GM21367 (cell line): Measurements from ENCODE around the gene MOB3A.
"Not testable (repeated sequence)": the region's sequence is repeated elsewhere in the genome, so short reads cannot be mapped to it uniquely, and the experiment has no call there.

Experiments used
- ATAC-seq: cut with Tn5 transposase; IDR thresholded peaks from one replicate; pipeline ENCODE4 v1.9.1; 2021; ENCODE audit not compliant: unreplicated experiment

Gene MOB3A

GRCh38 chr19:2109046-2109864 lies 13.1 kb upstream of the MOB3A start:
- ATAC-seq: no peak

GRCh38 chr19:2108251-2109016 lies 12.3 kb upstream of the MOB3A start:
- no peak for ATAC-seq

GRCh38 chr19:2103045-2103707 lies 7.0 kb upstream of the MOB3A start:
- no peak for ATAC-seq

GRCh38 chr19:2101417-2102335 lies 5.5 kb upstream of the MOB3A start:
- no peak for ATAC-seq

GRCh38 chr19:2100719-2101061 lies 4.6 kb upstream of the MOB3A start:
- ATAC-seq: no peak

- no peak for ATAC-seq
Measured at GRCh38 chr19:2099937-2100718, 4.0 kb upstream of the MOB3A start.

GRCh38 chr19:2099054-2099501 lies 3.0 kb upstream of the MOB3A start:
- no peak for ATAC-seq

GRCh38 chr19:2097886-2098327 lies 1.8 kb upstream of the MOB3A start:
- ATAC-seq: no peak

GRCh38 chr19:2097203-2097885 lies 1.2 kb upstream of the MOB3A start:
- no peak for ATAC-seq

- peak; percentile 44 for ATAC-seq
Measured at GRCh38 chr19:2096480-2097202, 515 bp upstream of the MOB3A start, which contains the start of gene IZUMO4. Gene IZUMO4, plus strand, starts transcription at chr19:2096915. Its CDS starts 31 bp downstream, at chr19:2096946.

- not testable (repeated sequence) for ATAC-seq
Measured at GRCh38 chr19:2091926-2092525, 4.1 kb downstream of the MOB3A start.

GRCh38 chr19:2089727-2090053 lies 6.4 kb downstream of the MOB3A start:
- ATAC-seq: no peak

- ATAC-seq: no peak
Measured at GRCh38 chr19:2089001-2089711, 7.0 kb downstream of the MOB3A start.

GRCh38 chr19:2087621-2088100 lies 8.5 kb downstream of the MOB3A start:
- no peak for ATAC-seq

- not testable (repeated sequence) for ATAC-seq
Measured at GRCh38 chr19:2086695-2087620, 9.2 kb downstream of the MOB3A start.

- no peak for ATAC-seq
Measured at GRCh38 chr19:2084993-2085720, 11.0 kb downstream of the MOB3A start.
